Stimulated activated CD8-positive, alpha-beta memory T cell treated with anti-CD3 and anti-CD28 coated beads, Interleukin-12 subunit alpha, Interleukin-12 subunit beta, amount 100 ng/mL, for 1 hour (primary cell): ENCODE results near the gene BAD.
A peak's percentile ranks its signal among the peaks of the same experiment; 100 is the strongest.

ENCODE experiments used
- DNase-seq: peaks from one replicate; pipeline ENCODE4 v3.0.0-alpha.2; 2020; ENCODE audit warnings: low read depth

The BAD gene

DNA sequence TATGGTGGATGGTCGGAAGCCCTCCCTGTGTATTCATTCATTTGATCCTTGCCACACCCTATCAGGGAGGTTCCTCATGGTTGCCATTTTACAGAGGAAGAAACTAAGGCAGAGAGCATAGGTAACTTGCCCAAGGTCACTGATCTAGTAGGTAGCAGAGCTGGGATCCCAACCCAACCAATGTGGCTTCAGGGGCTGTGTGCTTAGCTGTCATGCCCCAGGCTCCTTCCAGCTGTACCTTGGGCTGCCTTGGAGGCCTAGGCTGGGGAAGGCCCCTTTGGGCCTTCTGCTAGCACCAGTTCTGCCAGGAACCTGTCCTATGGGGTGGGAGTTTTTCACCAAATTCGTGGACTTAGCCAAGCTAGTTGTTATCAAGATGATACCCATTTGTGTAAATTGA, 8.6 kb downstream of the BAD start:
- no peak for DNase-seq

DNA sequence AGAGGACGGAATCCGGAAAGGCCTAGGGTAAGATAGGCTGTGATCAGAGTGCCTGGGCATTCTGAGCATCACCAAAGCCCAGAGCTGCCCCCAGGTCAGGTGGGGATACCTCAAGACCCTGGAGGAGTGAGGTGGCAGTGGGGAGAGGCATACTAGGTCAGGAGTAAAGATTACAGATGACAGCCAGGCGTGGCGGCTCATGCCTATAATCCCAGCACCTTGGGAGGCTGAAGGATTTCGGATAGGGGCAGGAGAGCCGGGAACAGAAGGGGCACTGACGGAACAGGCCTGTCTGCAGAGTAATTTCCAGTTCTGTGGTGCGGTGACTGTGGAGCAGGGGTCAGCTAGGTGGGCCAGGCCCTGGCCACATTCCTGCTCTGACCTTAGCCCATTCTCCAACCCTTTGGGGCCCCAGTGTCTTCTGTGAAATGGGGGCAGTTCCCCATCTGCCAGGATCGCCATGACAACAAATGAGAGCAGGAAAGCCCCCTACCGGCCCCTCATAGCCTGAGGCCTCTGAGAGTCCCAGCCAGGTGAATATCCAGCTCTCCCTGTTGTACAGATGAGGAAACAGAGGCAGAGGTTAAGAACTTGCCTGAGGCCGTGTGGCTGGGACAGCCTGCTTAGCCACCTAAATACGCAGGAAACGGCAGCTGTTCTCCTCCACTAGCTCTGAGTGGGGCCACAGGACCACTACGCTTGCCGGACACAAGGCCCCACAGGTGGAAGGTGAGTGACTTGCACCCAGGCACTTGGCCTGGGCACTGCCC, 9.2 kb downstream of the BAD start:
- DNase-seq: no peak

DNA sequence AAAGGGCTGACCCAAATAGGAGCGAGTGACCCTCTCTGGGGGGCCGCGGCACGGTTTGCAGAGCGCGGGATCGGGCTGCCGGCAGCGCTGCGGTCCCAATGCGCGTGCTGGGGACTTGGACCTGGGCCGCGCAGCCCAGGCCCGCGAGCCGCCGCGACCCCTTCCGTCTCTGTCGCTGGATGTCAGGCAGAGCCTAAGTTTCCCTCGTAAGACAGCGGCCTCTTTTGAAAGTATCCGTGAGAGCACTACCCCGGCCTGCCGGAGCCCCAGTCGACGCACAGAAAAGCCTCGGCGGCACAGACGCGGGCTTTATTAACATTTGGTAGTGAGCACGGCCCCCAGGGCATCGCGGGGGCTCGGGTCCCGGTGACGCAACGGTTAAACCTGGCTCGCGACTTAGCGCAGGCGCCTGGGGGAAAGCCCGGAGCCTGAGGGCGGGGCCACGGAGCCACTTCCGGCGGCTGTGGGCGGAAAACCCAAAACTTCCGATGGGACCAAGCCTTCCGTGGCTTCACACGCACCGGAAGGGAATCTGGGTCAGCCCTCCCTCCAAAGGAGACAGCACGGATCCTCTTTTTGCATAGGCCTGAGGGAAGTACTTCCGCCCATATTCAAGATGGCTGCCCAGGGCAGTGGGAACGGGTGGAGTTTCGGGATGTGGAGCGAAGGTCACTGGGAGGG, 14.8 kb downstream of the BAD start:
- DNase-seq: peak; percentile 96

DNA sequence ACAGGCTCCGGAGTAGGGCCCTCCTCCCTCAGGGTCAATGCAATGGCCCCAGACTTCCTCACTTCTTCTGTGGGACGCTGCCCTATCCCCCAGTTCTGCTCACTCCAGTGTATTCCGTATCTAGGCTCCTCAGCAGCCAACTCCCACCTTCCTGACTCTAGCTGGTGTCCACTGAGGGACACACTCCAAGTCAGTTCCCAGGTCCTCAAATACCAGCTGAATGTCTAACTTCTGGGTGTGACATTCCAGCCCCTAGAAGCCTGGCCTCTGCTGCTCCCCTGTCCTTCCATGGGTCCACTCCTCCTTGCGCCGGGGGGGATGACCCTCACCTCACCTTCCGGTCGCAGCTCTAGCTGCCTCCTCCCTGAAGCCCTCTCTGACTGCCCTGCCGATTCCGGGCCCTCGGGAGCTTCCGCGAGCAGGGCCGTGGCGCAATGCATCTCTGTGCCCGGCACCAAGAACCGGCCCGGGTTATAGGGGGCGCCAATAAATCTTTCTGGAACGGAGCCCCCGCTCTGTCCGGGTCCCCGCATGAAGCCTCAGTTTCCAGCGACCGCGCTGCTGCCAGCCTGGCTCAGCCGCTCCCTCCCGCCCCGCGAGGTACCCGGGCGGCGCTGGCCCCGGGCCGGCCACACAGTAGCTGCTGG, 15.4 kb downstream of the BAD start:
- no peak for DNase-seq

DNA sequence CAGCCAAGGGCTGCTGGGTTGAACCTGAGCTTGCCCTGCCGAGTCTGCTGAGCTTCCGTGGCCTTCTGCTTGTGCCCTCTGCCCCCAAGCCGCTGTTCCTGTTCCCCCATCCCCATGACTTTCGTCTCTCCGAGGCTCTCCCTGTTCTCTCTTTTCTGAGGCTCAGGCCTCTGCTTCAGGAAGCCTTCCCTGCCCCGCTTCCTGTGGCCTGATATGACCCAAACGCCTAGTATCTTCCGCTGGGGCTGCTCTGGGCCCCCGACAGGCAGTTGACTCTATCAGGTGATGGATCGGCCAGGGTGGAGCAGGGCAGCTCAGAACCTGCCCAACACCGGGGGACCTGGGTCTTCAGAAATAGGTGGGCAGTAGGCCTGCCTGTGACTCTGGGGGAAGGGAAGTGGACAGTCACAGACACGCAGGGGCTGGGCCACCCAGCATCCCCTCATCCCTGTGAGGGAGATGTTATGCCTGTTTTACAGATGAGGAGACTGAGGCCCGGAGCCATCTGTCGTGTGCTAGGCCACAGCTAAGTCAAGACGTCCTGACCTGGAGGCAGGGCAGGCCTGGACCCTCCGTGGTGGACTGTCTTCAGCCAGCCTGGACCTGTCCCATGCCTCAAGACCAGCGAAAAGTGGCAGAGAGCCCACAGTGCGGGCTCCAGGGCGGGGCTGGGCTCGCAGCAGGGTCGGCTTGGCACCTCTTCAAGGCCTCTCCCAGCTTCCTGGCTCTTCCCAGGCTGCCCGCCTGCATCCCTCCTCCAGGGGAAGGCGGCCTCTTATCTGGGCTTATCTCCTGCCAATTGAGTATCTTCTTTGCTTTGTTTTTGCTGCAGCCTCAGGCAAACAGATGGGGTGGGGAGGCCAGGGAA, 16.2 kb downstream of the BAD start:
- no peak for DNase-seq

DNA sequence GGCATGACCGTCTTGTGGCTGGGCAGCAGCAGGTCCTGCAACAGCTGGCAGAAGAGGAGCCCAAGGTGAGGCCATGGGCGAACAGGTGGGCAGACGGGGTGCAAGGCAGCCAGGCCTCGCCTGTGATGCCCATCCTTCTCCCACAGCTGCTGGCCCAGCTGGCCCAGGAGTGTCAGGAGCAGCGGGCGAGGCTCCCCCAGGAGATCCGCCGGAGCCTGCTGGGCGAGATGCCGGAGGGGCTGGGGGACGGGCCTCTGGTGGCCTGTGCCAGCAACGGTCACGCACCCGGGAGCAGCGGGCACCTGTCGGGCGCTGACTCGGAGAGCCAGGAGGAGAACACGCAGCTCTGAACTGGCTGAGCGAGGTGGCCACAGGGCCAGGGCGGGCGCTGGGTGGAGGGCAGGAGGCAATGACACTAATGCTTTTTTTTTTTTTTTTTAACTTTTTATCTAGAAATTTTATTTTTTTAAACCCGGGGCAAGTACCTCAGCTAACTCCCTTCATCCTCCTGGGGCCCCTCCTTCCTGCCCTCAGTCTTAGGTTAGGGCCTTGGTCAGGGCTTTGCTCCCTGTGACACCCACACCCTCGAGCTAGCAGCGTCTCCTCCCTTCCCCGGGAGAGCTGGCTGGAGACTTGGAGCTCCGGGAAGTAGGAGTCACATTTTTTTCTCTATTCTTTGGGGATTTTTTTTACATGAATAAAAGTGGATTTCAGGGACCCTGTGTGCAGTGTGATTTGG, 17.1 kb downstream of the BAD start:
- no peak for DNase-seq

DNA sequence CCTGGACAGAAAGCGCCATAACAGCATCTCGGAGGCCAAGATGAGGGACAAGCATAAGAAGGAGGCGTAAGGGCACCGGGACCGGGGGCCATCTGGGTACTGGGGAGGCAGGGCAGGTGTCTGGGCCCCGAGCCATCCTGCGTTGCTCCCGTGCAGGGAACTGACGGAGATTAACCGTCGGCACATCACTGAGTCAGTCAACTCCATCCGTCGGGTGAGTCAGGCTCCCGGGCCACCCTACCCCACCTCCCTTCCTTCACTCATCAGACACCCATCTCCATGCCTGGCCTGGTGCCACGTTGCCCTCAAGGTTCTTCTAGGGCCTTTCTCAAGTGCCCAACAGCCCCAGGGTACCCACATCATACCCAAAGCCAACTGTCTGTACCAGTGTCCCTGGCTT, 18.1 kb downstream of the BAD start:
- DNase-seq: no peak

DNA sequence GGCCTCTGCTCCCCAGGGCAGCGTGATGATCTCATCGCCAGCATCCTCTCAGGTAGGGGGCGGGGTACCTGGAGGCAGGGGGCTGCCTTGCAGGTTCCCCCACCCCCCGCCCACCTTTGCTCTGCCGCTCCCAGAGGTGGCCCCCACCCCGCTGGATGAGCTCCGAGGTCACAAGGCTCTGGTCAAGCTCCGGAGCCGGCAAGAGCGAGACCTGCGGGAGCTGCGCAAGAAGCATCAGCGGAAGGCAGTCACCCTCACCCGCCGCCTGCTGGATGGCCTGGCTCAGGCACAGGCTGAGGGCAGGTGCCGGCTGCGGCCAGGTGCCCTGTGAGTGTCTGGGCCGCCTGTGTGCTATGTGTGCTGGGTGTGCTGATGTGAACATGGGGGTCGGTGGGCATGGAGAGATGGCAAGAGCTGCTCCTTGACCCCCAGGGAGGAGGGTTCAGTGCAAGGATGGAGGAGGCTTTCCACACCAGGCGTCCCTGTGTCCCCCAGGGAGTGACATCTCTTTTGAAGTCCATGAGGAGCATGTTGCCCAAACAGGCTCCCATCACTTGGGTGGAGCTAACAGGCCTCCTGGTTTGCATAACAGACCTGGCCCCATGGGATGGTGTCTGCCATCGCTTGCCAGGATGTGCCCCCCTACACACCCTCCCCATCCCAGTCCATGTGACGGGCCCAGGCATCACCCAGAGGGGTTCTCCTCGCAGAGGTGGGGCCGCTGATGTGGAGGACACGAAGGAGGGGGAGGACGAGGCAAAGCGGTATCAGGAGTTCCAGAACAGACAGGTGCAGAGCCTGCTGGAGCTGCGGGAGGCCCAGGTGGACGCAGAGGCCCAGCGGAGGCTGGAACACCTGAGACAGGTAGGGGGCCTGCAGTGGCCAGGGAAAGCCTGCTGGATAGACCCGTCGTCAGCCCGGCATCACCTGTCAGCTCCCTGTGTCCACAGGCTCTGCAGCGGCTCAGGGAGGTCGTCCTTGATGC, 19.0 kb downstream of the BAD start:
- DNase-seq: no peak

DNA sequence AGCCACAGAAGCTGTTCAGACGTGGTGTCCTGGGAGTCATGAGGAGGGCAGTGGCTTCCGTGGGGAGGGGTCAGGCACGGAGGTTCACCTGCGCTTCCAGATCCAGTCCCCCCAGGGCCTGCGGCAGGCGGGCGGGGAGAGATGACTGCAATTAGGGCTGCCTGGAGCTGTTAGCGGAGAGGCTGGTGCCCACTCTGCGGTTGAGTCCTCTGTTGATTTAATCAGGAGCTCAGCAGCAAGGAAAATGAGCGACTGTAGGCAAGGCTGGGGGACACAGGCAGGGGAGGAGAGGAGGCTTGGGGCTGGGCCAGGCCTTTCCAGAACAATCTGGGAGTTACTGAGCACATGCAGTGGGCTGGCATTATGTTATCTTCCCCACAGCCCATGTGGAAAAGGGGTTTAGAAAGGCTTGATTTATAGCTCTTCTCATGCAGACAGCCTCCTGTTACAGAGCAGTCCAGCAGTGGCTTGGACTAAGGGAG, 20.1 kb downstream of the BAD start:
- no peak for DNase-seq

DNA sequence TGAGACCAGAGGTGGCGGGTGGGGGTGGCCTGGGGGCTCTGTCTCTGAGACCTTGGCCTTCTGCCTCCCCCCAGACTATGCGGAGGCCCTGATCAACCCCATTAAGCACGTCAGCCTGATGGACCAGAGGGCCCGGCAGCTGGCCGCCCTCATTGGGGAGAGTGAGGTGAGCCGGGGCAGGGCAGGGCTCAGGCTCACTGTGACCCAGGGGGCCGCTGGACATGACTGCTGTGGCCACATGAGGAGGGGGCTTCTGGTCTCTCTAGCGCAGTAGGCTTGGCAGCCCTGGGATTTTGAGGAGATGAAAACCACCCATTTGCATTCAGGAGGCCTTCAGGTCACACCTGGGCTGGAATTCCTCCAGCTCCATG, 20.5 kb downstream of the BAD start:
- DNase-seq: no peak

DNA sequence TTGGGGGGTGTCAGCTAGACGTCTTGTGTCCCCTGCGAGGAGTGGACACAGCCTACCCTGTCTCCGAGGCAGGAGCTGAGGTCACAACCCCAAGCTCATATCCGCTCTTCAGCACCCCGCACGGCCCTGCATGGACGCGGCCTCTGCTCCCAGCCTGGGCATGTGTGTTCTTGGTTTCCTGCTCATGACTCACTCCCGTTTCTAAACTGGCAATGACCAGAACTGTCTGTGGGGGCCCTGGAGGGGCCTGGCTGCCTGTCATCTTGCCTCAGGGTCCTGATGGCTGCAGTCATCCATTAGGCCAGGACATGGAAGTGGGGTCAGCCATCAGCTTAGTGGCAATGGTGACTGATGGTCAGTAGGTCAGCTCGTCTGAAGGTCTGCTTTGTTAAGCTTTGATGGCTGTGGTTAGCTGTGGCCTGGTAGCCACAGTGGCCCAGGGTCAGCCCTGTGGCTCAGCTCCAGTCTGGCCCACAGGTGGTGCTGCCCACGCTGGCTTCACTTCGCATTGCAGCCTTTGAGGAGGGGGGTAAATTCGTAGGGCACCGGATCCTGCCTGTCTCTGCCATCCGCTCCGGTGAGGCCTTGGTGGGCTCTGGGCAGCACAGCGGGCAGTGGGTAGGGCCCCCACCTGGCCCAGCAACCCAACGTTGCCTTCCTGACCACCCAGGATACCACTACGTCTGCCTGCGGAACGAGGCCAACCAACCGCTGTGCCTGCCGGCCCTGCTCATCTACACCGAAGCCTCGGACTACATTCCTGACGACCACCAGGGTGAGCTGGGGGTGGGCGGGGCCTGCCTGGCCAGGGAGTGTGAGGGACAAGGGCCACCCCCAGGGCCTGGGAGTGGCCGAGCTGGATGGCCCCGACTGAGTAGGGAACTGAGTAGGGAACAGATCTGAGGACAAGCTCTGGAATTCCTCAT, 21.2 kb downstream of the BAD start:
- DNase-seq: no peak

DNA sequence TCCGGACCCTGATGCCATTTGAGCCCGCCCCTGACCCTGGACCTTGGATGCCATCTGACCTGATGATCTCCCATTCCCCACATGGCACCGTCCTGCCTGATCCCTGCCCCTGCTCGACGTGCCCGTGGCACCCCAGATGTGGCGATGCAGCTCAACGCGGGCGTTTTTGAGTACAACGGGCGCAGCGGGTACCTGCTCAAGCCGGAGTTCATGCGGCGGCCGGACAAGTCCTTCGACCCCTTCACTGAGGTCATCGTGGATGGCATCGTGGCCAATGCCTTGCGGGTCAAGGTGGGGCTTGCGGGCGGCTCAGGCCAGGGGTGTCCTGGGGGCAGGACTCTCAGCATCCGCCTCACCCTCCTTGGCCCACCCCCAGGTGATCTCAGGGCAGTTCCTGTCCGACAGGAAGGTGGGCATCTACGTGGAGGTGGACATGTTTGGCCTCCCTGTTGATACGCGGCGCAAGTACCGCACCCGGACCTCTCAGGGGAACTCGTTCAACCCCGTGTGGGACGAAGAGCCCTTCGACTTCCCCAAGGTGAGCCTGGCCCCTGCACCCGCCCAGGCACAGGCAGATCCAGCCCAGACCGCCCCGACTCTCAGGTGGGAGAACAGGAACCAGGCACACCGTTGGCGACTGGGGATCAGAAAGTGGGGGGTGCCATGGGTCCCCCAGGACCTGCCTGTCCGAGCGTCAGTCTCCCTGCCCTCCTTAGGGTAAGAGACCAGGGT, 22.0 kb downstream of the BAD start:
- DNase-seq: no peak

DNA sequence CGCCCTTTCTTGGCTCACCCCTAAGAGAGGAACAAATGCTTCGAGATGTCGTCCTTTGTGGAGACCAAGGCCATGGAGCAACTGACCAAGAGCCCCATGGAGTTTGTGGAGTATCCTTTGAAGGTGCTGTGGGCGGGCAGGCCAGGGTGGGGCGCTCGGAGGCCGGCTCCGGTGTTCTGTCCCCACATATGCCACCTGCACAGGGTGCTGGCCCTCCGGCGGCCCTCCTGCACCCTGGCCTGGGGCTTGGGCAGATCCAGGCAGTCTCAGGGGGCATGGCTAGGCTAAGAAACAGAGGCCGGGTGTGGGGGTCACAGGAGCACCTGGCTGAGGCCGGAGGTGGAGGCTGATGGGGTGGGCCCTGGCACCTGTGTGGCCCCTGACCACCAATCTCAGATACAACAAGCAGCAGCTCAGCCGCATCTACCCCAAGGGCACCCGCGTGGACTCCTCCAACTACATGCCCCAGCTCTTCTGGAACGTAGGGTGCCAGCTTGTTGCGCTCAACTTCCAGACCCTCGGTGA, 22.8 kb downstream of the BAD start:
- no peak for DNase-seq

DNA sequence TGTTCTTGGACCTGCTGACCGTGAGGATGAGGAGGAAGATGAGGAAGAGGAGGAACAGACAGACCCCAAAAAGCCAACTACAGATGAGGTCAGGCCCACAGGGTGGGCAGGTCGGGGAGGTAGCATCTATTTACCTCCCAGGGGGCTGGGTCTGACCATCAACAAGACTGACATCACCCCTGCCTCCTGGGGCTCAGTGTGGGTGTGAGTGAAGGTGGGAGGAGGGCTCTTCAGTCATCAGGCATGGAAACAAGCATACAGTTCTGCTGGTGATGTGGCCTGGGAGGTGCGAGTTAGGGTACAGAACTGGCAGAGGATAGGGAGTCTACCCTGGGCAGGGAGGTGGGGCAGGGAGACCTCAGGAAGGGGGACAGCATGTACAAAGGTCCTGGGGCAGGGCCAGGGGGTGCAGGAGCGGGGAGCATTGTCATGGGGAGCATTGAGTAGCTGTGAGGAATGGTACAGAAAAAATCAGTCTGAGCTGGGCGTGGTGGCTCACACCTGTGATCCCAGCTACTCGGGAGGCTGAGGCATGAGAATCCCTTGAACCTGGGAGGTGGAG, 24.2 kb downstream of the BAD start:
- no peak for DNase-seq

DNA sequence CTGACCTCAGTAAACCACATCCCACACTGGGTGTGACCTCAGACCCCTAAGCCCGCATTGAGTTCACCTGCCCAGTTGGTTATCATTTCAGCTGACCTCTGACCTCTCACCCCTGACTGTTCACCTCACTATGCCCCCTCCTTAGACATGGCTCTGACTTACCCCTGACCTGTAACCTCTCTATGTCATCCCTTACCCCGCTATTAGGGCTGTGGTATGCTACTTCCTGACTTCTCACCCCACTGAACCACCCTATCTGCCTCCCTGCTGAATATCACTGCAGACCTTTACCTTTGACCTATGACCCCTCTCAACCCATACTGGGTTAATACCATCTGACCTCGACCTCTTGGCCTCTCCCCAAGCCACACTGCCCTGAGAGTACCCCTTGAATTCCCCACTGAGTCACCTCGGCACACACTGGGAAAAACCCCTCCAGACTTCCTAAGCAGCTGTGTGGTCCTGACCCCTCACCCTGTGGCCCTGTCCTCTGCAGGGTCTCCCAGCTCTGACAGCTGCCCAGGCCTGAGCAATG, 24.9 kb downstream of the BAD start:
- no peak for DNase-seq

DNA sequence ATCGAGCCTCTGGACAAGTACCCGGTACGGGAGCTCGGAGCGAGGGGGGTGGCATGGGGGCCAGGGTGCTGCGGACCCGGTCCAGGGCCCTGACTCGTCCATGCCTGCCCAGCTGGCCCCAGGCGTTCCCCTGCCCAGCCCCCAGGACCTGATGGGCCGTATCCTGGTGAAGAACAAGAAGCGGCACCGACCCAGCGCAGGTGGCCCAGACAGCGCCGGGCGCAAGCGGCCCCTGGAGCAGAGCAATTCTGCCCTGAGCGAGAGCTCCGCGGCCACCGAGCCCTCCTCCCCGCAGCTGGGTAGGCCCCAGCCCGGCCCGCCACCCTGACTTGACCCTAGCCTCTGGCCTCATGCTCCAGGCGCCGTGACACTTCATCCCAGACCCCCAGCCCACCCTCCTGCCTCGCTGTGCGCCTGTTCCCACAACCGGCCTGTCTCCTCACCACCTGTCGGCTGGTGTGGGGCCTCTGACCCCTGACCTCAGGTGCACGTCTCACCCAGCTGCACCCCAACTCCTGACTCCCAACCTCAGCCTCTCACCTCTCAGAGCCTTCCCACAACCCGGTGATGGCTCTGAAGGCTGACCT, 25.4 kb downstream of the BAD start:
- no peak for DNase-seq

DNA sequence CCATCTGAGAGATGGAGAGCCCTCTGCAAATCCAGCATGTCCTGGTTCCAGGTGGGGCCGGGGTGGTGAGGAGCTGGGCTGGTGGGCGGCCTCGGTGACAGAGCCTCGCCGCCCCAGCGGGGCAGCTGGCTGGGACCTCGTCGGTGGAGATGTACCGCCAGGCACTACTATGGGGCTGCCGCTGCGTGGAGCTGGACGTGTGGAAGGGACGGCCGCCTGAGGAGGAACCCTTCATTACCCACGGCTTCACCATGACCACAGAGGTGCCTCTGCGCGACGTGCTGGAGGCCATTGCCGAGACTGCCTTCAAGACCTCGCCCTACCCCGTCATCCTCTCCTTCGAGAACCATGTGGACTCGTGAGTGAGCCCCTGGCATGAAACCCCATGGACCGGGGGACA, 26.1 kb downstream of the BAD start:
- DNase-seq: no peak
